ENCODE measurements around the gene RAB32.

Gene RAB32

DNA sequence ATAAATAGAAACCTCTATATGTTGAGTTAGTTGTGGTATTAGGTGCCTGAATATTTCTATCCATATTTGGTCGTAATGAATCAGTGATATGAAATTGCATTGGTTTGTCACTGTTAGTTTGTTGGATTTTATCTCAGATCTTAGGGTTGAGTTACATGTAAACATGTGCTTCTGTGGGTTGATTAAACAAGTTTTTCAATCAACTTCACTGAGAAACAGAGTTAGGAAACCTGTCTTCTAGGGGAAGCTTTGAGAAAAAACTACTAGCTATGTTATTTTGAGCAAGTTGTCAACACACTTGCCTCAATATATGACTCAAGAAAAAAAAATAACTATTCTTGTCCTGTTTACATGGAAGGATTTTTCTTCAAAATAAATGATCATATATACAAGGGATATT is 40.3 kb downstream of the RAB32 start:
- FAIRE-seq = no peak

DNA sequence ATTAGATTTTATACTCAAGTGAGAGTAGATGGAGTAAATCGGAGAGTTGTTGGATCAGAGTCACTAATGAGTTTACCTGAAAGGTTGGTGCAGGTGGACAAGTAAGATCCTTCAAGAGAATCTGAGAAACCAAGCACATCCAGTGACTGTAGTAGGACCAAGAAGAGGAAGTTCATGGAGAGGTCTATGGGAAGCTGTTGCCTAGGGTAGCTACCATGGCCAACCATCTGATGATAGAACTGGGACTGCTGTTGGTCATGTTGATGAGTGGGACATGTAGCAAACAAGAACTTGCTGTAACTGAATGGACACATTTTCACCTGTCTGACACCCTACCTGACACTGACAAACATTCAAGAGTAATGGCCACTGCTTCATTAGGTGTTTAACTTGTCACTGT is 43.8 kb downstream of the RAB32 start:
- FAIRE-seq = no peak

DNA sequence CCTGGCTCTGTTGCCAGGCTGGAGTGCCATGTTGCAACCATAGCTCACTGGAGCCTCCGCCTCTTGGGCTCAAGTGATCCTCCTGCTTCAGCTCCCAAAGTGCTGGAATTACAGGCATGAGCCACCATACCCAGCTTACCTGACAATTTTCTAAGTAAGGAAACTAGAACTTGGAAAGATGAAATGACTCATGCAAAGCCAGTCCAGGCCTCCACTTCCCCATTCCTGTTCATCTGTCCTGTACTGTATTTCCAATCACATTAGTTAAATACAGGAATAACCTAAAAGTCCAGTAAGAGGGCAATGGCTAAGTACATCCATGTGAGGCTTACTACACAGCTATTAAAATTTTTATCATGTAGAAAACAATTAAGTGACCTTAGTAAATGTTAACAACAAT is 46.9 kb downstream of the RAB32 start:
- FAIRE-seq = no peak

DNA sequence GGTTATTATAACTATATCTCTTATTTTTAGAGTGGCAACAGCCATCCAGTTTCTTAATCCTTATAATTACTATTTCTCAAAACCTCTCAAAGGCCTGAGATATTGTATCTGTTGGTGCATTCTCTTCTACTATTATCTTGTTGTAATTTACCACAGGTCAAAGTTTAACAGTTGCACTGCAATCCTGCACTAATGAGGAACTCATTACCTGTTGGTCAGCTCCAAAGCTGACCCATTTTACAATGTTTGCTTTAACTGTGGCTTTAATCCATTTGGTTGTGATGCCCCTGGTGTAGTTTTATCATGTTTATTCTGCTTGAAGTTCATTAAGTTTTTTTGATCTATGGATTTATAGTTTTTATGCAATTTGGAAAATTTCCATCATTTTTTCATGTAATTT is 48.8 kb downstream of the RAB32 start:
- FAIRE-seq = no peak

- no peak for FAIRE-seq
Observed at GRCh38 chr6:146593986-146594385, 50.4 kb downstream of the RAB32 start.

GRCh38 chr6:146594495-146594894 is 50.9 kb downstream of the RAB32 start:
- no peak for FAIRE-seq

DNA sequence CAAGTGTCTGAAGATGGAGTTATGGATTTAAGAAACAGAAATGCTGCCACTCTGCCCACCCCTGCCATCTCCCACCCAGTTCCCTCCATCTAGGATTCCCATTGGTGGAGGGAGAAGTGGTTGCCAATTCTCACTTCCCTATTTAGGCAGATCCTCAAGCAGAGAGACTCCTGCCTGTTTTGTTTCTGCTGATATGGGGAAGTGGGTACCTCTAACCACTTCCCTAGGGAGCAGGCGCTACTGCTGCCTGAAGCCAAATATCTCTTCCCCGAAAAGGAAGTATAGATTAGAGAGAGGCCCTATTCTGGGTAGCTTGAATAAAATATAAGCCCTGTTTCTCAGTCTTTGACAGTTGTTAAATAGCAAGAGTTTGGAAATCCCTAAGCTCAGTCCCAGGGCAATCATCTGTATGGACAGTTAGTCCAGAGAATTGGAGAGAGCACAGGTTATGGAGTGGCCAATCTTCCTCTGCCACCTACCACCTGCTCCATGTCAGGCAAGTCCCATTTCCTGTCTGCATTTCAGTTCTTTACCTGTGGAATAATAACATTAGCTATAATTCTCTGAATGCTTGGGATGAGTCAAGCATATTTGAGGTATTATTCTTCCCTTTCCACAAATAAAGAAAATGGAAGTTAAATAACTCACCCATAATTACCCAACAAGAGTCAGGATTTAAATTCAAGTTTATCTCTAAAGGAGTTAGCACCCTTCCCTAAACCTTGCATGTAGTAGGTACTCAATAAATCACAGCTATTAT is 52.5 kb downstream of the RAB32 start:
- FAIRE-seq = no peak

DNA sequence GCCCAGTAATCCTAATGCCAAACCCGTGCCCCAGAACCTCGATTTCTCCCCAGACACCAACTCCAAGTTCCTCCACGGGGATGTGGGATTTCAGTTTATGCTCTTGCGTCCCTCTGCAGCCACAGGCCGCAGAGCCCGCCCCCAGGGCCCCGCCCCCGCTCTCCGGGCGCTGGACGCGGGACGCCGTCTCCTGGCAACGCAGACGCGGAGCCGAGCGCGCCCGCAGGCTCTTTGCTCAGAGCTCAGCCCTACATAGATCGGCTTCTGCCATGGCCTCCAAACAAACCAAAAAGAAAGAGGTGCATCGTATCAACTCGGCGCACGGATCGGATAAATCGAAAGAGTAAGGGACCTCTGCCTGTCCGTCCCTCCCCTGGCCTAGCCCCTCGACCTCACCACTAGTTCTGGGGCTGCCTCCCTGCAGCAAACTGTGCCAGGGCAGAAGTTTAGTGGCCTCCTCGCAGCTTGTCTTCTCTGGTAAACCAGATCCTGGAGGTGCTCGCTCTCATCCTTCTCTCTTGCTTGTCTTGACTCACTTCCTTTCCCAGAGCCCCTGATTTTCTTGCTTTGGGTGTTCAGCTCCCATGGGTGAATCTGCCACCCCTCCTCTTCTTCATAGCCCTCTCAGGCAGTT is 55.3 kb downstream of the RAB32 start, which contains the start of gene ADGB:
TSS of gene ADGB (plus strand) at position 201 of the 634 bp plus-strand sequence. CDS start at position 270, 69 bp downstream.
- FAIRE-seq = no peak

DNA sequence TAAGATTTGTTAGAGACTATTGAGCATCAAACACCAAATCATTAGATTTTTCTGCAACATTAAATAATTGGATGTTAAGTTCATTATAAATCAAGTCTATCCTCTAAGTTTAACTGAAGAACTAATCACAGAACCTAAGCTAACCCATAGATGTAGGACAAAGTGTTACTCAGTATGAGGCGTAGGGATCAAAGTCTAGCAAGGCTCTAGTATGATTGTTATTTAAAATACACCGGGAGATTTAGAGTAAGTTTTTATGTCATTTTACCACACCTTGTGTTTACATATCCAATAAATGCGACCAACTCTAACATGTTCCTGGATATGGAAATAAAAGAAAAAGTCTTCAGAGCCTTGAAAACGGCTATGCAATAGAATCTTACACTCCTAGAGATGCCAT is 57.7 kb downstream of the RAB32 start:
- no peak for FAIRE-seq

DNA sequence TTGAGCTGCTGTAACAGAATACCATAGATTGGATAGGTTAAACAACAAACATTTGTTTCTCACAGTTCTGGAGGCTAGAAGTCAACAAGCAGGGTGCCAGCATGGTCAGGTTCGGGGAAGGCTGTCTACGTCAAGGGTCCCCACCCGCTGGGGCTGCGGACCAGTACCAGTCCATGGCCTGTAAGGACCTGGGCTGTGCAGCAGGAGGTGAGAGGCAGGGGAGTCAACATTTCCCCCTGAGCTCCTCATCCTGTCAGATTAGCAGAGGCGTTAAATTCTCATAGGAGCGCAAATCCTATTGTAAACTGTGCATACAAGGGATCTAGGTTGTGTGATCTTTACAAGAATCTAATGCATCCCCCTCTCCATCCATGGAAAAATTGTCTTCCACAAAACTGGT is 58.9 kb downstream of the RAB32 start:
- FAIRE-seq = no peak

Measured in TTC549 (cell line).